GM10847 (cell line): Measurements from ENCODE around the gene DCAF7.

Experiments
- POLR2A ChIP-seq: IDR thresholded peaks from 2 replicates; pipeline ENCODE4 v1.6.1; 2011; ENCODE audit not compliant: insufficient read length; ENCODE audit errors: extremely low read depth

Gene DCAF7

GRCh38 chr17:63534816-63535455, 15.3 kb upstream of the DCAF7 start:
- no peak for TF ChIP-seq POLR2A

- no peak for TF ChIP-seq POLR2A
Observed at GRCh38 chr17:63535640-63536039, 14.6 kb upstream of the DCAF7 start.

- TF ChIP-seq POLR2A: no peak
Observed at GRCh38 chr17:63537001-63537400, 13.3 kb upstream of the DCAF7 start.

GRCh38 chr17:63537991-63538692, 12.1 kb upstream of the DCAF7 start:
- no peak for TF ChIP-seq POLR2A

GRCh38 chr17:63538693-63539595, 11.3 kb upstream of the DCAF7 start:
- TF ChIP-seq POLR2A: no peak

GRCh38 chr17:63540590-63540989, 9.7 kb upstream of the DCAF7 start:
- no peak for TF ChIP-seq POLR2A

- no peak for TF ChIP-seq POLR2A
Observed at GRCh38 chr17:63542218-63542545, 8.1 kb upstream of the DCAF7 start.

GRCh38 chr17:63542942-63543821, 7.1 kb upstream of the DCAF7 start:
- no peak for TF ChIP-seq POLR2A

DNA sequence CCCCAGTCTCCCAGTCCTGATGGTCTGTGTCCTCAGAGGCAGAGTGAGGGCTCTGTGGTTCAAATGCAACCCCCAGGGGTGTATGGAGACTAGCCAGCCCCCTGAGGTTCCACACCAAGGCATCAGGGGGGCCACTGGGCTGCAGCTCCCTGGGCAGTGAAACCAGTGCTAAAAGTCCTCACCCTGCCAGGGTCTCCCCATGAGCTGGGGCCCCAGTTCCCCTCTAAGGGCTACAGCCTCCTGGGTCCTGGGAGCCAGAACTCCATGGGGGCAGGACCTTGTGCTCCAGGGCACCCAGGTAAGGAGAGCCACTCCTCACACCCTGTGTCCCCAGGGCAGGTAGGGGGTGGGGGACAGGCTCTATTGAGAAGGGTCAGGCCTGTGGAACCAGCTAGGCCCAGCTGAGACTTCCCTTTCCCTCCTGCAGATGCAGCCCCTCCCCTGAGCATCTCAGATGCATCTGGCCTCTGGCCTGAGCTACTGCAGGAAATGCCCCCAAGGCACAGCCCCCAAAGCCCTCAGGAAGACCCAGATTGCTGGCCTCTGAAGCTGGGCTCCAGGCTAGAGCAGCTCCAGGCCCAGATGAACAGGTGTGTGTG, 6.4 kb upstream of the DCAF7 start:
- no peak for TF ChIP-seq POLR2A

DNA sequence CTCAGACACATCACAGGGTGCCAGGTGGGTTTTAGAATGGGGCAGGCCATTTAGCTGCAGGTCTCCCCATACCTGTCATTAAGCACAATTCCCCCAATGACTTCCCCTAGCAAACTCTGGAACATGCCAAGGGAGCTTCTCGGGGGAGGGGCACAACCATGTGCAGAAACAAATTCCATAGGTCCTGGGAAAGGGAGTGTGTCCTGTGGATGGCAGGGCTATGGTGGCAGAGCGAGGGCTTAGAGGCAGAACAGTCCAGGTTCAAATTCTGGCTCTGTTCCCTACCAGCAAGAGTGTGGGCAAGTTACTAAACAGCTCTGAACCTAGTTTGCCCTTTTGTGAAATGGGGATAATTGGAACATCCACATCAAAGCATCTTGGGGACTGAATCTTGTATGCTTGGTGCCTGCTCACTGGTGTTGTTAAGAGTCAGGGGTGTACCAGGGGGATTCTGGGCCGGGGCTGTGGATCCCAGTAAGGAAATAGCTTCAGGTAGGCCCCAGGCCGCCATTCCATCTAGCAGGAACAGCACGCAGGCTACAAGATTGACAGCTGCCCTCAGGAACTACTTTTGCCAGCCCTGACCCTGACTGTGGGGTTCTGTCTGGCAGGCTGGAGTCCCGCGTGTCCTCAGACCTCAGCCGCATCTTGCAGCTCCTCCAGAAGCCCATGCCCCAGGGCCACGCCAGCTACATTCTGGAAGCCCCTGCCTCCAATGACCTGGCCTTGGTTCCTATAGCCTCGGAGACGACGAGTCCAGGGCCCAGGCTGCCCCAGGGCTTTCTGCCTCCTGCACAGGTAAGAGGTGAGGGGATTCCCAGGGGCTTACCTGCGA, 5.6 kb upstream of the DCAF7 start:
- TF ChIP-seq POLR2A: no peak

- no peak for TF ChIP-seq POLR2A
Observed at GRCh38 chr17:63546308-63547082, 3.8 kb upstream of the DCAF7 start.

- TF ChIP-seq POLR2A: no peak
Observed at GRCh38 chr17:63547083-63547523, 3.2 kb upstream of the DCAF7 start.

- no peak for TF ChIP-seq POLR2A
Observed at GRCh38 chr17:63549289-63549945, 860 bp upstream of the DCAF7 start.
